Measurements from ENCODE around the gene EIF5A.

- no peak for TF ChIP-seq CTCF (IDR thresholded peaks at IDR 0.05; ENCODE audit: extremely low read depth in 1 of 2, insufficient read depth in 1 of 2, low read depth in 1 of 2, low read length in 2 of 2)
- no peak for TF ChIP-seq EZH2 (IDR thresholded peaks at IDR 0.05; ENCODE audit: borderline replicate concordance, low read depth, low read length, severe bottlenecking)
Measured at GRCh38 chr17:7355053-7355452, 47.6 kb downstream of the EIF5A start, which contains the start of gene TMEM95.

Measured in endothelial cell of umbilical vein (primary cell).